GM21381 (cell line): ENCODE results near the gene LGALS12.

Experiments used
- ATAC-seq: cut with Tn5 transposase; IDR thresholded peaks from one replicate; pipeline ENCODE4 v1.9.1; 2021; ENCODE audit warnings: mild to moderate bottlenecking, moderate library complexity; ENCODE audit not compliant: unreplicated experiment

The LGALS12 gene

GRCh38 chr11:63558459-63559157, 52.7 kb downstream of the LGALS12 start:
- no peak for ATAC-seq

- ATAC-seq = no peak
These were observed 54.8 kb downstream of the LGALS12 start for GRCh38 chr11:63560506-63561180.

- no peak for ATAC-seq
These were observed 57.5 kb downstream of the LGALS12 start, which contains the start of gene PLAAT2 for GRCh38 chr11:63563201-63564055. PLAAT2 (minus strand) TSS chr11:63563379; CDS start chr11:63563324, 55 bp downstream.

GRCh38 chr11:63564056-63564774, 58.3 kb downstream of the LGALS12 start:
- peak; percentile 67 for ATAC-seq

GRCh38 chr11:63564784-63565350, 59.0 kb downstream of the LGALS12 start:
- no peak for ATAC-seq
